ENCODE results near the gene KY.

The KY gene

GRCh38 chr3:134681522-134681900 is 30.7 kb upstream of the KY start:
- H3K27me3 Mint-ChIP-seq = peaks cover 9% of the 10 kb centered on the region
- no peaks in the 10 kb centered on the region for H3K36me3 Mint-ChIP-seq
- DNase-seq (ENCODE audit: low spot score in 2 of 2) (no peak), ATAC-seq (ENCODE audit: low read depth) (no peak)
- H3K4me1 Mint-ChIP-seq = peaks cover 2% of the 10 kb centered on the region
- H3K9me3 Mint-ChIP-seq = peaks cover 7% of the 10 kb centered on the region
- H3K27ac Mint-ChIP-seq = no peak overlapping the region
- H3K4me3 Mint-ChIP-seq = no peak overlapping the region

GRCh38 chr3:134680796-134681521 is 30.1 kb upstream of the KY start:
- Mint-ChIP-seq H3K9me3 (peaks cover 10% of the 10 kb centered on the region), H3K4me3 (no peak overlapping the region), H3K36me3 (no peaks in the 10 kb centered on the region), H3K27ac (no peak overlapping the region), H3K4me1 (peaks cover 2% of the 10 kb centered on the region), H3K27me3 (peaks cover 9% of the 10 kb centered on the region)
- DNase-seq (ENCODE audit: low spot score in 2 of 2) (no peak), ATAC-seq (ENCODE audit: low read depth) (no peak)

GRCh38 chr3:134677987-134678308 is 27.1 kb upstream of the KY start:
- DNase-seq (ENCODE audit: low spot score in 2 of 2) = no peak
- no peak for ATAC-seq (ENCODE audit: low read depth)
- Mint-ChIP-seq H3K4me3 (no peak overlapping the region), H3K4me1 (peaks cover 2% of the 10 kb centered on the region), H3K36me3 (peaks cover 2% of the 10 kb centered on the region), H3K27ac (no peak overlapping the region), H3K27me3 (peaks cover 11% of the 10 kb centered on the region), H3K9me3 (peaks cover 24% of the 10 kb centered on the region)

- Mint-ChIP-seq H3K27me3 (peaks cover 11% of the 10 kb centered on the region), H3K4me3 (no peak overlapping the region), H3K27ac (no peak overlapping the region), H3K36me3 (peaks cover 2% of the 10 kb centered on the region), H3K9me3 (peaks cover 27% of the 10 kb centered on the region), H3K4me1 (peaks cover 2% of the 10 kb centered on the region)
- ATAC-seq (ENCODE audit: low read depth) (no peak), DNase-seq (ENCODE audit: low spot score in 2 of 2) (no peak)
These were observed 26.6 kb upstream of the KY start for GRCh38 chr3:134677196-134677986.

GRCh38 chr3:134675726-134676256 is 25.0 kb upstream of the KY start:
- DNase-seq (ENCODE audit: low spot score in 2 of 2) (no peak), ATAC-seq (ENCODE audit: low read depth) (no peak)
- H3K9me3 Mint-ChIP-seq = peaks cover 27% of the 10 kb centered on the region
- no peak overlapping the region for H3K27ac Mint-ChIP-seq
- peaks cover 2% of the 10 kb centered on the region for H3K4me1 Mint-ChIP-seq
- H3K4me3 Mint-ChIP-seq = no peak overlapping the region
- peaks cover 2% of the 10 kb centered on the region for H3K36me3 Mint-ChIP-seq
- peaks cover 11% of the 10 kb centered on the region for H3K27me3 Mint-ChIP-seq

- peaks cover 6% of the 10 kb centered on the region for H3K27me3 Mint-ChIP-seq
- no peak for ATAC-seq (ENCODE audit: low read depth)
- H3K27ac Mint-ChIP-seq = no peak overlapping the region
These were observed 21.7 kb upstream of the KY start for GRCh38 chr3:134672571-134672970.

GRCh38 chr3:134667956-134668355 is 17.1 kb upstream of the KY start:
- peaks cover 3% of the 10 kb centered on the region for H3K9me3 Mint-ChIP-seq
- no peaks in the 10 kb centered on the region for H3K4me1 Mint-ChIP-seq
- ATAC-seq (ENCODE audit: low read depth) (no peak), DNase-seq (ENCODE audit: low spot score in 2 of 2) (no peak)
- H3K27me3 Mint-ChIP-seq = peaks cover 9% of the 10 kb centered on the region
- no peaks in the 10 kb centered on the region for H3K36me3 Mint-ChIP-seq
- no peak overlapping the region for H3K4me3 Mint-ChIP-seq
- H3K27ac Mint-ChIP-seq = no peak overlapping the region

More at GRCh38 chr3:134672571-134672970, 21.7 kb upstream of the KY start:
- Mint-ChIP-seq H3K4me1 (peaks cover 2% of the 10 kb centered on the region), H3K9me3 (peaks cover 24% of the 10 kb centered on the region), H3K4me3 (no peak overlapping the region), H3K36me3 (peaks cover 2% of the 10 kb centered on the region)
- no peak for DNase-seq (ENCODE audit: low spot score in 2 of 2)

GRCh38 chr3:134667406-134667805 is 16.6 kb upstream of the KY start:
- DNase-seq (ENCODE audit: low spot score in 2 of 2) (no peak), ATAC-seq (ENCODE audit: low read depth) (no peak)
- Mint-ChIP-seq H3K4me1 (no peaks in the 10 kb centered on the region), H3K9me3 (no peaks in the 10 kb centered on the region), H3K4me3 (no peak overlapping the region), H3K27me3 (peaks cover 9% of the 10 kb centered on the region), H3K27ac (no peak overlapping the region), H3K36me3 (no peaks in the 10 kb centered on the region)

GRCh38 chr3:134666885-134667284 is 16.1 kb upstream of the KY start:
- DNase-seq (ENCODE audit: low spot score in 2 of 2) = no peak
- H3K9me3 Mint-ChIP-seq = no peaks in the 10 kb centered on the region
- no peak overlapping the region for H3K27ac Mint-ChIP-seq
- no peaks in the 10 kb centered on the region for H3K36me3 Mint-ChIP-seq
- no peak for ATAC-seq (ENCODE audit: low read depth)
- H3K4me3 Mint-ChIP-seq = no peak overlapping the region
- H3K27me3 Mint-ChIP-seq = peaks cover 9% of the 10 kb centered on the region
- H3K4me1 Mint-ChIP-seq = no peaks in the 10 kb centered on the region

- H3K36me3 Mint-ChIP-seq = peaks cover under 1% of the 10 kb centered on the region
- H3K4me3 Mint-ChIP-seq = no peak overlapping the region
- H3K4me1 Mint-ChIP-seq = no peaks in the 10 kb centered on the region
- DNase-seq (ENCODE audit: low spot score in 2 of 2) (no peak), ATAC-seq (ENCODE audit: low read depth) (no peak)
- H3K27ac Mint-ChIP-seq = no peak overlapping the region
- H3K27me3 Mint-ChIP-seq = peaks cover 9% of the 10 kb centered on the region
- peaks cover 1% of the 10 kb centered on the region for H3K9me3 Mint-ChIP-seq
These were observed 15.6 kb upstream of the KY start for GRCh38 chr3:134666466-134666865.

- Mint-ChIP-seq H3K36me3 (peaks cover 2% of the 10 kb centered on the region), H3K4me3 (no peak overlapping the region), H3K27me3 (peaks cover 13% of the 10 kb centered on the region), H3K4me1 (no peaks in the 10 kb centered on the region), H3K27ac (no peak overlapping the region), H3K9me3 (peaks cover 5% of the 10 kb centered on the region)
- DNase-seq (ENCODE audit: low spot score in 2 of 2) (no peak), ATAC-seq (ENCODE audit: low read depth) (no peak)
These were observed 15.2 kb upstream of the KY start for GRCh38 chr3:134666052-134666451.

- H3K27me3 Mint-ChIP-seq = peaks cover 14% of the 10 kb centered on the region
- no peak overlapping the region for H3K4me3 Mint-ChIP-seq
- H3K9me3 Mint-ChIP-seq = peaks cover 5% of the 10 kb centered on the region
- H3K36me3 Mint-ChIP-seq = peaks cover 2% of the 10 kb centered on the region
- no peak for ATAC-seq (ENCODE audit: low read depth)
- no peak for DNase-seq (ENCODE audit: low spot score in 2 of 2)
- no peaks in the 10 kb centered on the region for H3K4me1 Mint-ChIP-seq
- no peak overlapping the region for H3K27ac Mint-ChIP-seq
These were observed 14.4 kb upstream of the KY start for GRCh38 chr3:134665243-134665642.

GRCh38 chr3:134663721-134664456 is 13.1 kb upstream of the KY start:
- H3K9me3 Mint-ChIP-seq = peaks cover 5% of the 10 kb centered on the region
- ATAC-seq (ENCODE audit: low read depth) = no peak

GRCh38 chr3:134660046-134660441 is 9.2 kb upstream of the KY start:
- Mint-ChIP-seq H3K4me1 (peaks cover 3% of the 10 kb centered on the region), H3K27ac (no peak overlapping the region), H3K4me3 (no peak overlapping the region), H3K36me3 (peaks cover 3% of the 10 kb centered on the region), H3K27me3 (peaks cover 15% of the 10 kb centered on the region), H3K9me3 (peaks cover 5% of the 10 kb centered on the region)
- ATAC-seq (ENCODE audit: low read depth) (no peak), DNase-seq (ENCODE audit: low spot score in 2 of 2) (no peak)

More at GRCh38 chr3:134663721-134664456, 13.1 kb upstream of the KY start:
- Mint-ChIP-seq H3K27ac (no peak overlapping the region), H3K4me1 (no peaks in the 10 kb centered on the region), H3K4me3 (no peak overlapping the region), H3K36me3 (peaks cover 2% of the 10 kb centered on the region), H3K27me3 (peaks cover 15% of the 10 kb centered on the region)
- no peak for DNase-seq (ENCODE audit: low spot score in 2 of 2)
